ENCODE results near the gene ZCRB1.
A peak's percentile ranks its signal among the peaks of the same experiment; 100 is the strongest.
"Not testable (repeated sequence)": the region's sequence is repeated elsewhere in the genome, so short reads cannot be mapped to it uniquely, and the experiment has no call there.

Gene ZCRB1

GRCh38 chr12:42336286-42336685 is 10.4 kb upstream of the ZCRB1 start:
- Histone ChIP-seq H3K27me3 (replicated peaks; ENCODE audit: insufficient read depth, low read length) (no peaks in the 10 kb centered on the region), H3K4me1 (ENCODE audit: low read length) (no peaks in the 10 kb centered on the region), H3K9me3 (replicated peaks; ENCODE audit: insufficient read depth, low read length) (no peaks in the 10 kb centered on the region), H3K9ac (ENCODE audit: low read length) (no peak overlapping the region), H3F3A (ENCODE audit: insufficient read depth, low read length) (no peaks in the 10 kb centered on the region), H3K79me2 (ENCODE audit: low read length) (peaks cover 90% of the 10 kb centered on the region), H4K20me1 (ENCODE audit: insufficient read depth, low read length) (peaks cover 10% of the 10 kb centered on the region; the same call in 1 of the 2 replicates), H3K4me3 (ENCODE audit: low read length) (no peak overlapping the region), H3K9me2 (replicated peaks; ENCODE audit: insufficient read depth, low read length) (no peaks in the 10 kb centered on the region), H3K27ac (ENCODE audit: low read length) (no peak overlapping the region), H3K4me2 (ENCODE audit: low read depth, low read length) (no peak overlapping the region), H2AFZ (ENCODE audit: low read length) (no peak overlapping the region), H3K36me3 (replicated peaks; ENCODE audit: insufficient read depth, low read length) (peaks cover 8% of the 10 kb centered on the region; the same call in 1 of the 2 replicates)
- TF ChIP-seq EZH2 (optimal IDR thresholded peaks at IDR 0.05; ENCODE audit: low read depth, low read length) (no peak), CTCF (IDR thresholded peaks at IDR 0.05; ENCODE audit: low read length) (no peak), EZH2phosphoT487 (IDR thresholded peaks at IDR 0.05; ENCODE audit: low read length) (no peak)
- DNase-seq = no peak

- Histone ChIP-seq H3K4me2 (ENCODE audit: low read depth, low read length) (no peak overlapping the region), H2AFZ (ENCODE audit: low read length) (no peak overlapping the region), H3K4me3 (ENCODE audit: low read length) (no peak overlapping the region), H3K36me3 (replicated peaks; ENCODE audit: insufficient read depth, low read length) (peaks cover 8% of the 10 kb centered on the region; the same call in 1 of the 2 replicates), H3K9ac (ENCODE audit: low read length) (no peak overlapping the region), H3K27ac (ENCODE audit: low read length) (no peak overlapping the region), H3F3A (ENCODE audit: insufficient read depth, low read length) (no peaks in the 10 kb centered on the region; the same call in 1 of the 2 replicates), H3K79me2 (ENCODE audit: low read length) (peaks cover 93% of the 10 kb centered on the region), H4K20me1 (ENCODE audit: insufficient read depth, low read length) (peaks cover 10% of the 10 kb centered on the region; the same call in 1 of the 2 replicates), H3K27me3 (replicated peaks; ENCODE audit: insufficient read depth, low read length) (no peaks in the 10 kb centered on the region), H3K9me2 (replicated peaks; ENCODE audit: insufficient read depth, low read length) (no peaks in the 10 kb centered on the region), H3K4me1 (ENCODE audit: low read length) (peaks cover 3% of the 10 kb centered on the region; the same call in 1 of the 2 replicates), H3K9me3 (replicated peaks; ENCODE audit: insufficient read depth, low read length) (no peaks in the 10 kb centered on the region)
- TF ChIP-seq CTCF (IDR thresholded peaks at IDR 0.05; ENCODE audit: low read length) (peak; percentile 53), EZH2 (optimal IDR thresholded peaks at IDR 0.05; ENCODE audit: low read depth, low read length) (no peak), EZH2phosphoT487 (IDR thresholded peaks at IDR 0.05; ENCODE audit: low read length) (no peak)
- peak; percentile 59 for DNase-seq
Observed at GRCh38 chr12:42332301-42333285, 6.7 kb upstream of the ZCRB1 start.

DNA sequence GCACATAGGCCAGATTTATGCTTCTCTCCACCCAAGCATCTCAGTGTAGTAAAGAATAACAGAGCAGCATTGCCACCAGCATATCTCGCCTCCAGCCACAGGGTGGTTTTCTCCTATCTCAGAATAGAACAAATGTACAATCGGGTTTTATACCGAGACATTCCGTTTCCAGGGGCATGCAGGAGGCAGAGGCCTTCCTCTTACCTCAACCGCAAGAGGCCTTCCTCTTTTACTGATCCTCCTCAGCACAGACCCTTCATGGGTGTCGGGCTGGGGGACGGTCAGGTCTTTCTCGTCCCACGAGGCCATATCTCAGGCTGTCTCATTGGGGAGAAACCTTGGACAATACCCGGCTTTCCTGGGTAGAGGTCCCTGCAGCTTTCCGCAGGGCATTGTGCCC is 4.2 kb upstream of the ZCRB1 start:
- H3K9me3 ChIP-seq (replicated peaks; ENCODE audit: insufficient read depth, low read length) = not testable (repeated sequence)

More for the DNA sequence above, 4.2 kb upstream of the ZCRB1 start:
- not testable (repeated sequence) for H3K27ac ChIP-seq (ENCODE audit: low read length); DNase-seq; H3K27me3 ChIP-seq (replicated peaks; ENCODE audit: insufficient read depth, low read length); H3K4me2 ChIP-seq (ENCODE audit: low read depth, low read length); H2AFZ ChIP-seq (ENCODE audit: low read length); H3K9me2 ChIP-seq (replicated peaks; ENCODE audit: insufficient read depth, low read length); H4K20me1 ChIP-seq (ENCODE audit: insufficient read depth, low read length); H3K9ac ChIP-seq (ENCODE audit: low read length); H3K4me3 ChIP-seq (ENCODE audit: low read length); H3K36me3 ChIP-seq (replicated peaks; ENCODE audit: insufficient read depth, low read length)
- Histone ChIP-seq H3K79me2 (ENCODE audit: low read length) (peaks cover 94% of the 10 kb centered on the region), H3K4me1 (ENCODE audit: low read length) (peaks cover 11% of the 10 kb centered on the region; the same call in 1 of the 2 replicates), H3F3A (ENCODE audit: insufficient read depth, low read length) (peaks cover 15% of the 10 kb centered on the region)
